WTC11 (cell line): ENCODE results near the gene C22orf23. TPM values are rescaled to one million over a fixed set of nuclear protein-coding genes. Genes with fewer than 3 reads are reported as not detected.

Experiments used
- ATAC-seq: fragments of 200-7000 bp; cut with Tn5 transposase; 2 replicates; pipeline ENCODE4 v1.10.0; 2021; ENCODE audit warnings: mild to moderate bottlenecking, moderate library complexity
- CTCF ChIA-PET: fragments of 300-600 bp; sonication (Branson Sonifier 250); formaldehyde crosslinking; loops from one replicate; lab custom pipeline; 2021; ENCODE audit warnings: antibody characterized with exemption; lab: Charles Lee
- POLR2A ChIA-PET: fragments of 350-600 bp; sonication (Branson Sonifier 250); formaldehyde crosslinking; loops from one replicate; lab custom pipeline; 2021; ENCODE audit warnings: antibody characterized with exemption; lab: Charles Lee
- DNase-seq: peaks from one replicate; pipeline ENCODE4 v3.0.0; 2021; ENCODE audit warnings: low spot score
- H3K27ac Mint-ChIP-seq: 2 replicates; pipeline ENCODE4 v1.8.0; 2021; ENCODE audit warnings: mixed read lengths
- H3K27me3 Mint-ChIP-seq: 2 replicates; pipeline ENCODE4 v1.8.0; 2021; ENCODE audit warnings: low read depth, mild to moderate bottlenecking, moderate library complexity, mixed read lengths
- H3K36me3 Mint-ChIP-seq: 2 replicates; pipeline ENCODE4 v1.8.0; 2021; ENCODE audit warnings: mixed read lengths
- H3K4me1 Mint-ChIP-seq: 2 replicates; pipeline ENCODE4 v1.8.0; 2022; ENCODE audit warnings: mixed read lengths
- H3K4me3 Mint-ChIP-seq: 2 replicates; pipeline ENCODE4 v1.8.0; 2021; ENCODE audit warnings: mild to moderate bottlenecking, moderate library complexity, mixed read lengths
- H3K9me3 Mint-ChIP-seq: 2 replicates; pipeline ENCODE4 v1.8.0; 2021; ENCODE audit warnings: mixed read lengths
- AR ChIP-seq: fragments of 250-450 bp; sonication (Bioruptor Pico); IDR thresholded peaks from 2 replicates; pipeline ENCODE4 v1.9.0; 2021; ENCODE audit warnings: mild to moderate bottlenecking
- CBFB ChIP-seq: sonication (generic); formaldehyde crosslinking; IDR thresholded peaks from 2 replicates; pipeline ENCODE4 v1.8.1; 2022; ENCODE audit warnings: mild to moderate bottlenecking, low read depth, missing genetic modification reagents
- CREB1 ChIP-seq: sonication (generic); formaldehyde crosslinking; IDR thresholded peaks from 2 replicates; pipeline ENCODE4 v1.8.0; 2023; ENCODE audit warnings: mild to moderate bottlenecking, missing genetic modification reagents
- JAZF1 ChIP-seq: fragments of 250-450 bp; sonication (Bioruptor Pico); IDR thresholded peaks from 2 replicates; pipeline ENCODE4 v1.9.0; 2021; ENCODE audit warnings: moderate library complexity, mild to moderate bottlenecking, inconsistent platforms
- KAT7 ChIP-seq: sonication (generic); formaldehyde crosslinking; IDR thresholded peaks from 2 replicates; pipeline ENCODE4 v1.8.1; 2023; ENCODE audit warnings: missing genetic modification reagents, mild to moderate bottlenecking, borderline replicate concordance
- SOX15 ChIP-seq: fragments of 250-450 bp; sonication (Bioruptor Pico); IDR thresholded peaks from 2 replicates; pipeline ENCODE4 v1.9.0; 2021; ENCODE audit warnings: mild to moderate bottlenecking
- ZBTB21 ChIP-seq: sonication (generic); formaldehyde crosslinking; IDR thresholded peaks from 2 replicates; pipeline ENCODE4 v1.8.1; 2023; ENCODE audit warnings: mild to moderate bottlenecking, missing genetic modification reagents, borderline replicate concordance
- ZNF281 ChIP-seq: sonication (generic); formaldehyde crosslinking; IDR thresholded peaks from 2 replicates; pipeline ENCODE4 v1.8.0; 2023; ENCODE audit warnings: mild to moderate bottlenecking, missing genetic modification reagents
- ZNF512 ChIP-seq: sonication (generic); formaldehyde crosslinking; IDR thresholded peaks from 2 replicates; pipeline ENCODE4 v1.8.1; 2022; ENCODE audit warnings: missing genetic modification reagents, borderline replicate concordance
- ZNF671 ChIP-seq: fragments of 250-450 bp; sonication (Bioruptor Pico); IDR thresholded peaks from 2 replicates; pipeline ENCODE4 v1.8.0; 2021; ENCODE audit warnings: mild to moderate bottlenecking
- ZSCAN18 ChIP-seq: fragments of 250-450 bp; sonication (Bioruptor Pico); IDR thresholded peaks from 2 replicates; pipeline ENCODE4 v2.1.2; 2022; ENCODE audit warnings: mild to moderate bottlenecking, moderate library complexity
- total RNA-seq: library from RNA; stranded (reverse); gene quantifications from 3 replicates; pipeline ENCODE4 v1.2.3, GENCODE V29; 2021
- TF ChIP-seq, protein P1 (sequence below): fragments of 250-450 bp; sonication (Bioruptor Pico); IDR thresholded peaks from 2 replicates; pipeline ENCODE4 v1.9.0; 2021; ENCODE audit warnings: mild to moderate bottlenecking, borderline replicate concordance
- TF ChIP-seq, protein P2 (sequence below): sonication (generic); formaldehyde crosslinking; IDR thresholded peaks from 2 replicates; pipeline ENCODE4 v1.8.0; 2022; ENCODE audit warnings: mild to moderate bottlenecking, missing genetic modification reagents
- TF ChIP-seq, protein P3 (sequence below): sonication (generic); formaldehyde crosslinking; IDR thresholded peaks from 2 replicates; pipeline ENCODE4 v1.8.1; 2022; ENCODE audit warnings: mild to moderate bottlenecking, missing genetic modification reagents, moderate library complexity, borderline replicate concordance
- TF ChIP-seq, protein P4 (sequence below): sonication (generic); formaldehyde crosslinking; IDR thresholded peaks from 2 replicates; pipeline ENCODE4 v1.8.1; 2022; ENCODE audit warnings: mild to moderate bottlenecking, moderate library complexity, missing genetic modification reagents

C22orf23 gene
- total RNA-seq, 1 experiment from 2014 or later = 0.72 TPM

GRCh38 chr22:37927637-37927936 lies 25.8 kb downstream of the C22orf23 start (continued):
- TF ChIP-seq, protein P1, sequence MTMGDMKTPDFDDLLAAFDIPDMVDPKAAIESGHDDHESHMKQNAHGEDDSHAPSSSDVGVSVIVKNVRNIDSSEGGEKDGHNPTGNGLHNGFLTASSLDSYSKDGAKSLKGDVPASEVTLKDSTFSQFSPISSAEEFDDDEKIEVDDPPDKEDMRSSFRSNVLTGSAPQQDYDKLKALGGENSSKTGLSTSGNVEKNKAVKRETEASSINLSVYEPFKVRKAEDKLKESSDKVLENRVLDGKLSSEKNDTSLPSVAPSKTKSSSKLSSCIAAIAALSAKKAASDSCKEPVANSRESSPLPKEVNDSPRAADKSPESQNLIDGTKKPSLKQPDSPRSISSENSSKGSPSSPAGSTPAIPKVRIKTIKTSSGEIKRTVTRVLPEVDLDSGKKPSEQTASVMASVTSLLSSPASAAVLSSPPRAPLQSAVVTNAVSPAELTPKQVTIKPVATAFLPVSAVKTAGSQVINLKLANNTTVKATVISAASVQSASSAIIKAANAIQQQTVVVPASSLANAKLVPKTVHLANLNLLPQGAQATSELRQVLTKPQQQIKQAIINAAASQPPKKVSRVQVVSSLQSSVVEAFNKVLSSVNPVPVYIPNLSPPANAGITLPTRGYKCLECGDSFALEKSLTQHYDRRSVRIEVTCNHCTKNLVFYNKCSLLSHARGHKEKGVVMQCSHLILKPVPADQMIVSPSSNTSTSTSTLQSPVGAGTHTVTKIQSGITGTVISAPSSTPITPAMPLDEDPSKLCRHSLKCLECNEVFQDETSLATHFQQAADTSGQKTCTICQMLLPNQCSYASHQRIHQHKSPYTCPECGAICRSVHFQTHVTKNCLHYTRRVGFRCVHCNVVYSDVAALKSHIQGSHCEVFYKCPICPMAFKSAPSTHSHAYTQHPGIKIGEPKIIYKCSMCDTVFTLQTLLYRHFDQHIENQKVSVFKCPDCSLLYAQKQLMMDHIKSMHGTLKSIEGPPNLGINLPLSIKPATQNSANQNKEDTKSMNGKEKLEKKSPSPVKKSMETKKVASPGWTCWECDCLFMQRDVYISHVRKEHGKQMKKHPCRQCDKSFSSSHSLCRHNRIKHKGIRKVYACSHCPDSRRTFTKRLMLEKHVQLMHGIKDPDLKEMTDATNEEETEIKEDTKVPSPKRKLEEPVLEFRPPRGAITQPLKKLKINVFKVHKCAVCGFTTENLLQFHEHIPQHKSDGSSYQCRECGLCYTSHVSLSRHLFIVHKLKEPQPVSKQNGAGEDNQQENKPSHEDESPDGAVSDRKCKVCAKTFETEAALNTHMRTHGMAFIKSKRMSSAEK (CRISPR knock-in tag) = no peak

DNA sequence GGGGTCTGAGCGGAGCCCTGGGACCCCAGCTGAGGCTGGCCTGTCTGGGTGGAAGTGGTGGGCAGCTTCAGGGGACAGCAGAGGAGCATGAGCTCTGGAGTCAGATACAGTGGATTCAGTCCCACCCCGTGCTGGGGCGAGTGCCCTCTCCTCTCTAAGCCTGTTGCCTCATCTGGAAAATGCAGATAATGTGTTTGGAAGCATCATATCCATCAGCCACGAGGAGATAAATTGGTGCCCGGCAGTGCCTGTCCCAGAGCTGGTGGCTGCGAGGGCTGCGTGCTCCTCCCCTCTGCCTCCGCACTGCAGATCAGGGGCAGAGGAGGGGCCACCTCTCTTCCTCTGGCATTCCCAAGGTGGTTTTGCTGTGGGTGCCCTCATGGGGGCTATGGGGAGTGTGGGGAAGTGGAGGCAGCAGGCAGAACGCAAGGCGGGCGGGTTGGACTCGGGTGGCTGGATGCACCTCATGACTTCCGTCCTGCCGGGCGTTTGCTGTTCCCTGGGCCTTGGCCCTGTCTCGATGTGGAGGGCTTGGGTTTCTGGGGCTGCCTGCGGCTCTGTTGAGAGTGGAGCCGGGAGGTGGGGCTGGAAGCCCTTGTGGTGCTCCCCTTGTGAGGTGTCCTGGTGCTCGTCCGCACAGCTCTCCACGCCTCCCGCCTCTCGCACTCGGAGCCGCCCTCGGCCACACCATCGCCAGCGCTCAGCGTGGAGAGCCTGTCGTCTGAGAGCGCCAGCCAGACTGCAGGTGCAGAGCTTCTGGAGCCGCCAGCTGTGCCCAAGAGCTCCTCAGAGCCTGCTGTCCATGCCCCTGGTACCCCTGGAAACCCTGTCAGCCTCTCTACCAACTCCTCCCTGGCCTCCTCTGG lies 26.4 kb downstream of the C22orf23 start:
- Mint-ChIP-seq H3K4me1 (no peaks in the 10 kb centered on the region), H3K4me3 (no peak overlapping the region), H3K27ac (no peak overlapping the region), H3K9me3 (no peaks in the 10 kb centered on the region), H3K27me3 (no peaks in the 10 kb centered on the region; the same call in 1 of the 2 replicates), H3K36me3 (peaks cover 13% of the 10 kb centered on the region)
- ATAC-seq (no peak), DNase-seq (no peak)
- TF ChIP-seq, protein P2, sequence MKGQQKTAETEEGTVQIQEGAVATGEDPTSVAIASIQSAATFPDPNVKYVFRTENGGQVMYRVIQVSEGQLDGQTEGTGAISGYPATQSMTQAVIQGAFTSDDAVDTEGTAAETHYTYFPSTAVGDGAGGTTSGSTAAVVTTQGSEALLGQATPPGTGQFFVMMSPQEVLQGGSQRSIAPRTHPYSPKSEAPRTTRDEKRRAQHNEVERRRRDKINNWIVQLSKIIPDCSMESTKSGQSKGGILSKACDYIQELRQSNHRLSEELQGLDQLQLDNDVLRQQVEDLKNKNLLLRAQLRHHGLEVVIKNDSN (CRISPR knock-in tag) = no peak
- no peak for TF ChIP-seq JAZF1 (CRISPR knock-in tag)
- no peak for TF ChIP-seq CREB1
- TF ChIP-seq ZNF281 (CRISPR knock-in tag) = no peak
- no peak for TF ChIP-seq SOX15 (CRISPR knock-in tag)
- TF ChIP-seq KAT7 = no peak
- no peak for TF ChIP-seq ZNF671 (CRISPR knock-in tag)
- TF ChIP-seq AR = no peak
- TF ChIP-seq CBFB (CRISPR knock-in tag) = no peak
- TF ChIP-seq, protein P3, sequence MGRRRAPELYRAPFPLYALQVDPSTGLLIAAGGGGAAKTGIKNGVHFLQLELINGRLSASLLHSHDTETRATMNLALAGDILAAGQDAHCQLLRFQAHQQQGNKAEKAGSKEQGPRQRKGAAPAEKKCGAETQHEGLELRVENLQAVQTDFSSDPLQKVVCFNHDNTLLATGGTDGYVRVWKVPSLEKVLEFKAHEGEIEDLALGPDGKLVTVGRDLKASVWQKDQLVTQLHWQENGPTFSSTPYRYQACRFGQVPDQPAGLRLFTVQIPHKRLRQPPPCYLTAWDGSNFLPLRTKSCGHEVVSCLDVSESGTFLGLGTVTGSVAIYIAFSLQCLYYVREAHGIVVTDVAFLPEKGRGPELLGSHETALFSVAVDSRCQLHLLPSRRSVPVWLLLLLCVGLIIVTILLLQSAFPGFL (CRISPR knock-in tag) = no peak
- no peak for TF ChIP-seq ZBTB21 (CRISPR knock-in tag)
- no peak for TF ChIP-seq ZNF512 (CRISPR knock-in tag)
- TF ChIP-seq ZSCAN18 (CRISPR knock-in tag) = no peak
- TF ChIP-seq, protein P4, sequence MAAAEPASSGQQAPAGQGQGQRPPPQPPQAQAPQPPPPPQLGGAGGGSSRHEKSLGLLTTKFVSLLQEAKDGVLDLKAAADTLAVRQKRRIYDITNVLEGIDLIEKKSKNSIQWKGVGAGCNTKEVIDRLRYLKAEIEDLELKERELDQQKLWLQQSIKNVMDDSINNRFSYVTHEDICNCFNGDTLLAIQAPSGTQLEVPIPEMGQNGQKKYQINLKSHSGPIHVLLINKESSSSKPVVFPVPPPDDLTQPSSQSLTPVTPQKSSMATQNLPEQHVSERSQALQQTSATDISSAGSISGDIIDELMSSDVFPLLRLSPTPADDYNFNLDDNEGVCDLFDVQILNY (CRISPR knock-in tag) = no peak
- ChIA-PET CTCF (interaction anchor here (2.7 kb wide), 1 partner anchor 64 kb away, joined by 9 read pairs; no protein-coding TSS in a partner anchor), POLR2A (no interaction called here)
